A673 (cell line): ENCODE measurements around the gene RPTOR. TPM values are rescaled to one million over a fixed set of nuclear protein-coding genes. Genes with fewer than 3 reads are reported as not detected.

Source experiments
- BruUV-seq: library from RNA; stranded (reverse); fragments of 400-500 nt; replicated peaks from 2 replicates; lab custom pipeline; 2021; lab: Mats Ljungman, UMichigan
- CTCF ChIA-PET: fragments of 300-600 bp; sonication (Branson Sonifier 250); formaldehyde crosslinking; loops from one replicate; lab custom pipeline; 2022; ENCODE audit warnings: antibody characterized with exemption; lab: Charles Lee
- POLR2A ChIA-PET: fragments of 300-600 bp; sonication (Branson Sonifier 250); formaldehyde crosslinking; loops from one replicate; lab custom pipeline; 2022; ENCODE audit warnings: antibody characterized with exemption; ENCODE audit not compliant: low non-redundant PET; lab: Charles Lee
- DNase-seq: peaks from one replicate; pipeline ENCODE4 v3.0.0-alpha.2; 2015; ENCODE audit warnings: low spot score
- H3K27ac ChIP-seq: fragments of 200-600 bp; sonication (generic); 2 replicates; pipeline ENCODE4 v1.5.1; 2016; ENCODE audit warnings: mixed run types, low read depth, mild to moderate bottlenecking, mixed read lengths, antibody characterized with exemption, low read length; ENCODE audit not compliant: poor library complexity, severe bottlenecking
- H3K27me3 ChIP-seq: fragments of 200-600 bp; sonication (generic); replicated peaks from 2 replicates; pipeline ENCODE4 v1.6.1; 2017; ENCODE audit warnings: mixed run types, low read depth, mild to moderate bottlenecking, mixed read lengths, antibody characterized with exemption, low read length; ENCODE audit not compliant: insufficient read depth, poor library complexity
- H3K36me3 ChIP-seq: fragments of 200-600 bp; sonication (generic); 2 replicates; pipeline ENCODE4 v1.6.1; 2016; ENCODE audit warnings: mixed run types, mild to moderate bottlenecking, mixed read lengths, antibody characterized with exemption, low read length; ENCODE audit not compliant: insufficient read depth, poor library complexity, severe bottlenecking
- H3K4me1 ChIP-seq: fragments of 200-600 bp; sonication (generic); 2 replicates; pipeline ENCODE4 v1.6.1; 2017; ENCODE audit warnings: mixed run types, mild to moderate bottlenecking, mixed read lengths, antibody characterized with exemption, low read length; ENCODE audit not compliant: insufficient read depth, poor library complexity, severe bottlenecking
- H3K4me3 ChIP-seq: fragments of 200-600 bp; sonication (generic); 2 replicates; pipeline ENCODE4 v1.5.1; 2016; ENCODE audit warnings: low read depth, mixed run types, mild to moderate bottlenecking, mixed read lengths, low read length; ENCODE audit not compliant: poor library complexity, severe bottlenecking
- H3K9me3 ChIP-seq: fragments of 200-600 bp; sonication (generic); 2 replicates; pipeline ENCODE4 v1.6.1; 2016; ENCODE audit warnings: mixed run types, low read depth, mild to moderate bottlenecking, mixed read lengths, antibody characterized with exemption, low read length; ENCODE audit not compliant: poor library complexity, severe bottlenecking
- EZH2 ChIP-seq: fragments of 200-600 bp; sonication (generic); IDR thresholded peaks from 2 replicates; pipeline ENCODE4 v1.6.1; 2017; ENCODE audit warnings: borderline replicate concordance, low read depth, mild to moderate bottlenecking, mixed read lengths, antibody characterized with exemption, low read length; ENCODE audit not compliant: poor library complexity, severe bottlenecking
- intact Hi-C: fragments of 100-400 bp; cut with micrococcal nuclease; formaldehyde crosslinking; loops from one replicate; pipeline ENCODE4 v1.10.0; 2022; ENCODE audit not compliant: unreplicated experiment
- total RNA-seq: library from RNA; stranded (reverse); gene quantifications from 2 replicates; pipeline ENCODE4 v1.2.3, GENCODE V29; 2021
- TF ChIP-seq, protein P1 (sequence below): fragments of 300-800, 200-600 bp; sonication (generic); conservative IDR thresholded peaks from 2 replicates; pipeline ENCODE4 v1.5.1; 2017; ENCODE audit warnings: low read depth, mild to moderate bottlenecking, antibody characterized with exemption, low read length, moderate library complexity, mixed read lengths

RPTOR gene
- total RNA-seq, 1 experiment from 2014 or later: 55.2 TPM

DNA sequence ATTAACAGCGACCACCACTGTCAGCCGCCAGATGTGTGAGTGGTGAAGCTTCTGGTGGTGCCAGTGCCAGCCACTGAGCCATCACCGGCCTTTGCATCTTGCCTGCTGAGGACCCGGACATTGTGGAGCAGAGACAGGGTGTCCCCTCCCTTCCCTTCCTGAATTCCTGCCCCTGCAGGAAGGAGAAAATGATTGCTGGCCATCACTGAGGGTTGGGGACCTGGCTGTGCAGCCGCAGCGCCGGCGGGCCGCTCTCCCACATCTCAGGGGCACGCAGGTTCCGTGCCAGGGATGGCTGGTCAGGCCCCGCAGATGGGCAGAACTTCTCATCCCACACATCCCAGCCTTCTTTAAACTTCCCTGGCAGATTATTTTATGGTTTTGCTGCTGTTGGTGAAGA, 56.5 kb downstream of the RPTOR start:
- intact Hi-C loops: no loop called here
- H3K9me3 ChIP-seq: no peaks in the 10 kb centered on the region
- peaks cover 7% of the 10 kb centered on the region for H3K4me1 ChIP-seq
- TF ChIP-seq, protein P1, sequence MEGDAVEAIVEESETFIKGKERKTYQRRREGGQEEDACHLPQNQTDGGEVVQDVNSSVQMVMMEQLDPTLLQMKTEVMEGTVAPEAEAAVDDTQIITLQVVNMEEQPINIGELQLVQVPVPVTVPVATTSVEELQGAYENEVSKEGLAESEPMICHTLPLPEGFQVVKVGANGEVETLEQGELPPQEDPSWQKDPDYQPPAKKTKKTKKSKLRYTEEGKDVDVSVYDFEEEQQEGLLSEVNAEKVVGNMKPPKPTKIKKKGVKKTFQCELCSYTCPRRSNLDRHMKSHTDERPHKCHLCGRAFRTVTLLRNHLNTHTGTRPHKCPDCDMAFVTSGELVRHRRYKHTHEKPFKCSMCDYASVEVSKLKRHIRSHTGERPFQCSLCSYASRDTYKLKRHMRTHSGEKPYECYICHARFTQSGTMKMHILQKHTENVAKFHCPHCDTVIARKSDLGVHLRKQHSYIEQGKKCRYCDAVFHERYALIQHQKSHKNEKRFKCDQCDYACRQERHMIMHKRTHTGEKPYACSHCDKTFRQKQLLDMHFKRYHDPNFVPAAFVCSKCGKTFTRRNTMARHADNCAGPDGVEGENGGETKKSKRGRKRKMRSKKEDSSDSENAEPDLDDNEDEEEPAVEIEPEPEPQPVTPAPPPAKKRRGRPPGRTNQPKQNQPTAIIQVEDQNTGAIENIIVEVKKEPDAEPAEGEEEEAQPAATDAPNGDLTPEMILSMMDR: no peak
- TF ChIP-seq EZH2: no peak
- no peak for DNase-seq
- H3K36me3 ChIP-seq: no peaks in the 10 kb centered on the region
- H3K27me3 ChIP-seq: no peaks in the 10 kb centered on the region
- POLR2A ChIA-PET: no interaction called here
- BruUV-seq: no TSS peak
- CTCF ChIA-PET: no interaction called here
- no peak overlapping the region for H3K27ac ChIP-seq
- H3K4me3 ChIP-seq: no peak overlapping the region

DNA sequence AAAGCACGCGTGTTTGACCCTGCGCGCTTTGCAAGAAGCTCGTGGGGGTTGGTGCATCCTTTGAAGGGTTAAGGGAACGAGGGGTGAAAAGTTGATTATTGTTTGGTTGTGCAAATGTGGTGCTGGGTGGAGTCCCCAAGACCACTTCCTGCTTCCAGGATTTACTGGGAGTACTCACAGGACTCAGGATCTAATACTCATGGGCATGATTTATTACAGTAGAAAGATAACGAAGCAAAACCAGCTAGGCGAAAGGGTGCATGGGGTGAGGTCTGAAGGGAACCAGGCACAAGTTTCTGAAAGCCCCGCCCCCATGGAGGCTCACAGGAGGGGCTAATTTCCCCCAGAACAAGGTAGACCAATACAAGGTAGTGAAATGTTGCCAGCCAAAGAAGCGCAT, 58.8 kb downstream of the RPTOR start:
- TF ChIP-seq, protein P1: no peak
- TF ChIP-seq EZH2: no peak
- no TSS peak for BruUV-seq
- intact Hi-C loops: no loop called here
- peaks cover 7% of the 10 kb centered on the region for H3K4me1 ChIP-seq
- CTCF ChIA-PET: no interaction called here
- no peak overlapping the region for H3K27ac ChIP-seq
- no peaks in the 10 kb centered on the region for H3K9me3 ChIP-seq
- H3K4me3 ChIP-seq: no peak overlapping the region
- no peaks in the 10 kb centered on the region for H3K36me3 ChIP-seq
- H3K27me3 ChIP-seq: no peaks in the 10 kb centered on the region
- DNase-seq: no peak
- POLR2A ChIA-PET: no interaction called here

DNA sequence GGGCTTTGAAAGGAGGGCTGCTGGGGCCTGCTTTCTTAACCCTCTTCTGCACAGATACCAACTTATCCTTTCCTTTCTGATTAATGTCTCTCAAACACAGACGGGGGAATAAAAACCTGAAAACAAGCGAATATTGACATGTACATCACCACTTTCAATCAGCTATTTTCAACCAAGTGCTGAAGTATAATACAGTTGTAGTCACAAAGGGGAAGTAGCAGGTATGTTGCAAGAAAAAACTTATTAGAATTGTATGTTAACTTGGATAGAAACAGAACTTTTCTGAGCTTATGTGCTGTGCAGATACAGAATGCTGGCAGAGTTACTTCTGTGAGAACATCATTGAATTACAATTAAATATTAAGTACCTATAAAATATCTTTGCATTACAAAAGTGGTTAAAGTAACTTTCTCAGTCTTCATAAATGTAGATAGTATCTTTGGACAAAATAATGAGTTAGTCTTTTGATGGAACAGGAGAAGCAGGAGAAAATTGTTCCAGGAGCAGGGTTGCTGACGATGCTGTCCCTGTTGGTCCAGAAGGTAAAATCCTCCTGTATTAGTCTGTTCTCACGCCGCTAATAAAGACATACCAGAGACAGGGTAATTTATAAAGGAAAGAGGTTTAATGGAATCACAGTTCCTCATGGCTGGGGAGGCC, 59.5 kb downstream of the RPTOR start:
- Histone ChIP-seq H3K27me3 (no peaks in the 10 kb centered on the region), H3K4me3 (no peak overlapping the region), H3K4me1 (peaks cover 7% of the 10 kb centered on the region), H3K27ac (no peak overlapping the region), H3K9me3 (no peaks in the 10 kb centered on the region), H3K36me3 (no peaks in the 10 kb centered on the region)
- no TSS peak for BruUV-seq
- CTCF ChIA-PET: no interaction called here
- POLR2A ChIA-PET: no interaction called here
- intact Hi-C loops: no loop called here
- DNase-seq: no peak
- TF ChIP-seq EZH2: no peak
- TF ChIP-seq, protein P1: no peak
